Stimulated activated CD4-positive, alpha-beta T cell treated with anti-CD3 and anti-CD28 coated beads, Interleukin-1b, Interleukin-23, amount 100 ng/mL, for 1 hour (primary cell): ENCODE measurements around the gene MAFG.

ENCODE experiments used
- DNase-seq, 2 donors: peaks; one replicate each; pipeline ENCODE4 v3.0.0-alpha.2; 2020; ENCODE audit warnings: low read depth in 2 of 2

The MAFG gene

GRCh38 chr17:81909966-81910839 is 17.3 kb downstream of the MAFG start:
- DNase-seq = no peak

GRCh38 chr17:81909231-81909630 is 18.3 kb downstream of the MAFG start:
- no peak for DNase-seq

- DNase-seq = no peak
Measured at GRCh38 chr17:81908793-81909192, 18.7 kb downstream of the MAFG start.

- DNase-seq = no peak
Measured at GRCh38 chr17:81907219-81908145, 20.1 kb downstream of the MAFG start.

- no peak for DNase-seq
Measured at GRCh38 chr17:81906476-81907218, 20.9 kb downstream of the MAFG start.

- no peak for DNase-seq
Measured at GRCh38 chr17:81905993-81906392, 21.5 kb downstream of the MAFG start.

GRCh38 chr17:81905424-81905875 is 22.1 kb downstream of the MAFG start:
- no peak for DNase-seq

GRCh38 chr17:81904600-81905423 is 22.7 kb downstream of the MAFG start:
- DNase-seq = no peak

GRCh38 chr17:81903896-81904599 is 23.5 kb downstream of the MAFG start:
- no peak for DNase-seq

- no peak for DNase-seq
Measured at GRCh38 chr17:81903415-81903831, 24.1 kb downstream of the MAFG start.

- DNase-seq = no peak
Measured at GRCh38 chr17:81902653-81903414, 24.7 kb downstream of the MAFG start.

GRCh38 chr17:81902023-81902652 is 25.4 kb downstream of the MAFG start, which contains the start of gene NPB:
TSS of gene NPB (plus strand) at chr17:81902238. CDS start at chr17:81902278, 40 bp downstream.
- DNase-seq = no peak

- DNase-seq = no peak
Measured at GRCh38 chr17:81901167-81902022, 26.1 kb downstream of the MAFG start.

GRCh38 chr17:81900181-81900820 is 27.2 kb downstream of the MAFG start:
- no peak for DNase-seq

- no peak for DNase-seq
Measured at GRCh38 chr17:81899514-81900166, 27.9 kb downstream of the MAFG start.

- no peak for DNase-seq
Measured at GRCh38 chr17:81898885-81899284, 28.6 kb downstream of the MAFG start.
